ENCODE measurements around the gene S100A1.

S100A1 gene

GRCh38 chr1:153631047-153632022 lies 3.1 kb downstream of the S100A1 start:
- peak overlapping the region; percentile 29 for H3K27ac ChIP-seq
- ChIA-PET CTCF (interaction anchor here (0.5 kb wide), 1 partner anchor 121 kb away, joined by 3 read pairs; no protein-coding TSS in a partner anchor), POLR2A (ENCODE audit: low non-redundant PET) (interaction anchor here (0.6 to 1.5 kb wide), 3 partner anchors 9 to 25 kb away, joined by 3 to 4 read pairs (median 3); no protein-coding TSS in a partner anchor)
- TF ChIP-seq CTCF (conservative IDR thresholded peaks at IDR 0.05; ENCODE audit: low read depth): no peak
- no peak for DNase-seq (ENCODE audit: low spot score)

- POLR2A ChIA-PET (ENCODE audit: low non-redundant PET): interaction anchor here (0.5 to 1.8 kb wide), 11 partner anchors 14 to 150 kb away, joined by 3 to 14 read pairs (median 4); partner anchors contain the start of genes S100A14 and S100A16
- DNase-seq (ENCODE audit: low spot score): no peak
- TF ChIP-seq CTCF (conservative IDR thresholded peaks at IDR 0.05; ENCODE audit: low read depth): no peak
- CTCF ChIA-PET: interaction anchor here (0.6 to 2.5 kb wide), 2 partner anchors 30 to 61 kb away, joined by 5 to 13 read pairs; no protein-coding TSS in a partner anchor
- peak overlapping the region; percentile 100 for H3K27ac ChIP-seq
Measured at GRCh38 chr1:153633161-153633753, 5.0 kb downstream of the S100A1 start.

- peak within 1 kb of the TSS; percentile 100 for H3K27ac ChIP-seq
- CTCF ChIA-PET: interaction anchor here (0.6 to 2.5 kb wide), 4 partner anchors 29 to 347 kb away, joined by 3 to 13 read pairs (median 4); no protein-coding TSS in a partner anchor
- DNase-seq (ENCODE audit: low spot score): peak; percentile 94
- TF ChIP-seq CTCF (conservative IDR thresholded peaks at IDR 0.05; ENCODE audit: low read depth): no peak
- POLR2A ChIA-PET (ENCODE audit: low non-redundant PET): interaction anchor here (0.5 to 1.8 kb wide), 16 partner anchors 14 to 149 kb away, joined by 3 to 14 read pairs (median 4); partner anchors contain the start of genes S100A14 and S100A16
Measured at GRCh38 chr1:153633754-153634665, 5.8 kb downstream of the S100A1 start, which contains the start of gene CHTOP. TSS of gene CHTOP (plus strand) at chr1:153634066. CDS start at chr1:153636589, 2,523 bp downstream.

GRCh38 chr1:153635872-153636271 lies 7.6 kb downstream of the S100A1 start:
- peak overlapping the region; percentile 100 for H3K27ac ChIP-seq
- no peak for TF ChIP-seq CTCF (conservative IDR thresholded peaks at IDR 0.05; ENCODE audit: low read depth)
- ChIA-PET CTCF (interaction anchor here (1.1 to 2.5 kb wide), 2 partner anchors 8 to 63 kb away, joined by 4 to 13 read pairs; partner anchors contain the start of gene S100A13), POLR2A (ENCODE audit: low non-redundant PET) (interaction anchor here (0.7 kb wide), 2 partner anchors 149 to 331 kb away, joined by 3 read pairs; no protein-coding TSS in a partner anchor)
- no peak for DNase-seq (ENCODE audit: low spot score)

- TF ChIP-seq CTCF (conservative IDR thresholded peaks at IDR 0.05; ENCODE audit: low read depth): no peak
- peak overlapping the region; percentile 100 for H3K27ac ChIP-seq
- POLR2A ChIA-PET (ENCODE audit: low non-redundant PET): no interaction called here
- CTCF ChIA-PET: interaction anchor here (0.7 to 1.1 kb wide), 2 partner anchors 9 to 104 kb away, joined by 4 to 5 read pairs; partner anchors contain the start of gene S100A13
- no peak for DNase-seq (ENCODE audit: low spot score)
Measured at GRCh38 chr1:153636312-153636711, 8.1 kb downstream of the S100A1 start.
